Heart left ventricle (tissue), 16 donors: ENCODE results near the gene PRR23E. TPM values are rescaled to one million over a fixed set of nuclear protein-coding genes. Genes with fewer than 3 reads are reported as not detected.

ENCODE experiments used
- ATAC-seq, 4 donors: fragments of 200-7000 bp; cut with Tn5 transposase; one replicate each; pipeline ENCODE4 v1.9.1; 2020 to 2022; ENCODE audit warnings: moderate library complexity in 4 of 4, mild to moderate bottlenecking in 3 of 4, moderate number of reproducible peaks in 1 of 4
- DNase-seq, 5 donors: peaks; one replicate each; pipeline ENCODE4 v3.0.0-alpha.2; 2020
- H3K27ac ChIP-seq, 12 donors: fragments of 200-600 bp; sonication (generic) in 4 of 12; one replicate each; pipeline versions ENCODE4 v1.5.0 to v1.8.0; 2016 to 2022; ENCODE audit warnings: mild to moderate bottlenecking in 2 of 12
- H3K27me3 ChIP-seq, 9 donors: fragments of 200-600 bp; sonication (generic) in 2 of 9; one replicate each; pipeline versions ENCODE4 v1.5.1 to v1.8.0; 2016 to 2022; ENCODE audit warnings: mild to moderate bottlenecking in 3 of 9
- H3K36me3 ChIP-seq, 9 donors: fragments of 200-600 bp; sonication (generic) in 2 of 9; one replicate each; pipeline versions ENCODE4 v1.5.0 to v1.8.0; 2018 to 2022; ENCODE audit warnings: mild to moderate bottlenecking in 2 of 9
- H3K4me1 ChIP-seq, 12 donors: fragments of 200-600 bp; sonication (generic) in 4 of 12; one replicate each; pipeline versions ENCODE4 v1.5.0 to v1.8.0; 2016 to 2022; ENCODE audit warnings: mild to moderate bottlenecking in 3 of 12
- H3K4me3 ChIP-seq, 12 donors: fragments of 200-600 bp; sonication (generic) in 4 of 12; one replicate each; pipeline versions ENCODE4 v1.5.0 to v1.8.0; 2017 to 2022; ENCODE audit warnings: mild to moderate bottlenecking in 9 of 12, moderate library complexity in 4 of 12
- H3K9me3 ChIP-seq, 12 donors: fragments of 200-600 bp; sonication (generic) in 4 of 12; one replicate each; pipeline versions ENCODE4 v1.5.0 to v1.8.0; 2016 to 2022; ENCODE audit warnings: mild to moderate bottlenecking in 1 of 12
- CTCF ChIP-seq, 12 donors: fragments of 200-600 bp; sonication (generic) in 4 of 12; IDR thresholded peaks; one replicate each; pipeline versions ENCODE4 v1.5.0 to v1.8.0; 2018 to 2022; ENCODE audit warnings: antibody characterized with exemption in 12 of 12, mild to moderate bottlenecking in 5 of 12
- POLR2A ChIP-seq, 2 donors: fragments of 450-650 bp; IDR thresholded peaks; one replicate each; pipeline ENCODE4 v1.6.1; 2017; ENCODE audit warnings: antibody characterized with exemption in 2 of 2, mild to moderate bottlenecking in 2 of 2, moderate library complexity in 2 of 2
- WGBS, 4 donors: extraction: QIAGEN DNeasy Blood & Tissue Kit in 2 of 4; methylation state at CpG; one replicate each; pipeline versions ENCODE4 v1.1.5 to v1.1.7; 2013 to 2018; 5-methylcytosine and 5-hydroxymethylcytosine counted together
- intact Hi-C, 10 donors: fragments of 100-400 bp; cut with DNase I; formaldehyde crosslinking; loops; one replicate each; pipeline versions ENCODE4 v1.11.1 to v1.14.2; 2022
- polyA plus RNA-seq, 2 donors: library from polyadenylated mRNA; stranded (reverse); fragments of 200-250 nt; gene quantifications; one replicate each; pipeline ENCODE4 v1.2.3, GENCODE V29; 2013
- total RNA-seq, 9 donors: library from RNA; depleted of rRNA in 2 of 9; stranded (reverse); fragments of >200 nt in 2 of 9; fragmentation: NEBNext Ultra II Directional in 3 of 9; extraction: Animal tissue kit (Norgen Biotek cat#: 25700) in 3 of 9; gene quantifications; one replicate each; pipeline versions ENCODE4 v1.1.0 to v1.2.4, GENCODE V29; 2016 to 2023
- donor health status: ischemic (EF 13 %, LVEDD 7.1; RV severe dilation, severe dysfunction).
- donor health status: healthy with polysubstance abuse.
- donor health status: DM: no; HTN: yes; CAD: no.
- donor health status: DM: no; HTN: no; CAD: no.
- donor health status: ischemic (EF 25% LVEDD 6.9; RV normal size, moderate dysfunction).
- donor health status: ischemic (EF 25% LVEDD 5.7; RV mildly dilated, moderate dysfunction).
- donor health status: healthy.
- donor health status: DM: yes; HTN: yes; CAD: no.
- donor health status: ischemic (EF 35%, LVEDD 5.7; RV mildly dilated, moderate dysfunction).
- donor health status: nonischemic (EF 11% LVEDD 7.7; RV severe dilation, severe dysfunction).
- donor health status: DM: yes; HTN: yes; CAD: no.
- donor health status: PGD.
- donor health status: ischemic (EF 29% LVEDD 5.4; RV normal size, mild dysfunction).
- donor health status: nonischemic (EF 23%, LVEDD 6.1; RV moderate dilation, normal function).

The PRR23E gene
- total and polyA plus RNA-seq, 11 donors = not detected

GRCh38 chr3:127161973-127162579 is 30.9 kb upstream of the PRR23E start:
- 63 to 92% (median 91%) methylated on average over 2 of the region's 2 CpGs for WGBS, 4 donors
- Histone ChIP-seq H3K36me3 (no peaks in the 10 kb centered on the region), H3K27me3 (peaks cover 0 to 28% (median 0%) of the 10 kb centered on the region in 9 donors), H3K9me3 (no peaks in the 10 kb centered on the region), H3K4me3 (no peak overlapping the region), H3K4me1 (no peaks in the 10 kb centered on the region), H3K27ac (no peak overlapping the region)
- intact Hi-C loops = no loop called here
- no peak for ATAC-seq
- TF ChIP-seq CTCF (IDR thresholded peaks at IDR 0.05) (no peak), POLR2A (IDR thresholded peaks at IDR 0.05) (no peak)
- DNase-seq = no peak

GRCh38 chr3:127162947-127163645 is 29.8 kb upstream of the PRR23E start:
- ATAC-seq = peak in 1 of 4 donors; percentile 30
- intact Hi-C loops = no loop called here
- peaks cover 0 to 1% (median 0%) of the 10 kb centered on the region in 12 donors for H3K4me1 ChIP-seq
- H3K27ac ChIP-seq = no peak overlapping the region
- no peak overlapping the region for H3K4me3 ChIP-seq
- 42 to 48% (median 45%) methylated on average over 14 to 15 of the region's 15 CpGs for WGBS, 4 donors
- no peak for DNase-seq
- TF ChIP-seq CTCF (IDR thresholded peaks at IDR 0.05) (no peak), POLR2A (IDR thresholded peaks at IDR 0.05) (no peak)
- no peaks in the 10 kb centered on the region for H3K9me3 ChIP-seq
- H3K36me3 ChIP-seq = no peaks in the 10 kb centered on the region
- peaks cover 0 to 17% (median 0%) of the 10 kb centered on the region in 9 donors for H3K27me3 ChIP-seq

- WGBS, 4 donors = 64 to 70% (median 65%) methylated on average over 5 of the region's 5 CpGs
These were observed 28.3 kb upstream of the PRR23E start for GRCh38 chr3:127164615-127165014.

More at GRCh38 chr3:127164615-127165014, 28.3 kb upstream of the PRR23E start:
- H3K4me1 ChIP-seq = peaks cover 0 to 7% (median 0%) of the 10 kb centered on the region in 12 donors
- peaks cover 0 to 8% (median 0%) of the 10 kb centered on the region in 9 donors for H3K27me3 ChIP-seq
- no peak for ATAC-seq
- no peaks in the 10 kb centered on the region for H3K9me3 ChIP-seq
- no peaks in the 10 kb centered on the region for H3K36me3 ChIP-seq
- no peak overlapping the region for H3K27ac ChIP-seq
- no peak for DNase-seq
- TF ChIP-seq CTCF (IDR thresholded peaks at IDR 0.05) (no peak), POLR2A (IDR thresholded peaks at IDR 0.05) (no peak)
- intact Hi-C loops = loop anchor here in 1 of 10 donors (5.0 kb wide), 1 partner anchor 177 kb away; no protein-coding TSS in a partner anchor
- no peak overlapping the region for H3K4me3 ChIP-seq
